HG03354 (cell line): ENCODE data around the gene LRPPRC.

Experiments
- ATAC-seq: cut with Tn5 transposase; IDR thresholded peaks from one replicate; pipeline ENCODE4 v1.9.1; 2021; ENCODE audit warnings: mild to moderate bottlenecking; ENCODE audit not compliant: unreplicated experiment, poor library complexity, severe bottlenecking

LRPPRC gene

GRCh38 chr2:43985359-43985758 lies 10.4 kb downstream of the LRPPRC start:
- no peak for ATAC-seq

- no peak for ATAC-seq
These were observed 11.3 kb downstream of the LRPPRC start for GRCh38 chr2:43984533-43984932.

GRCh38 chr2:43980902-43981301 lies 14.9 kb downstream of the LRPPRC start:
- ATAC-seq: no peak

- no peak for ATAC-seq
These were observed 18.0 kb downstream of the LRPPRC start for GRCh38 chr2:43977677-43978375.

- no peak for ATAC-seq
These were observed 34.9 kb downstream of the LRPPRC start for GRCh38 chr2:43960921-43961320.

GRCh38 chr2:43958397-43959275 lies 37.2 kb downstream of the LRPPRC start:
- ATAC-seq: no peak

- no peak for ATAC-seq
These were observed 45.3 kb downstream of the LRPPRC start for GRCh38 chr2:43950383-43951008.

- no peak for ATAC-seq
These were observed 47.4 kb downstream of the LRPPRC start for GRCh38 chr2:43948370-43948769.

GRCh38 chr2:43946685-43947084 lies 49.1 kb downstream of the LRPPRC start:
- ATAC-seq: no peak

- no peak for ATAC-seq
These were observed 50.4 kb downstream of the LRPPRC start for GRCh38 chr2:43945439-43945838.

- no peak for ATAC-seq
These were observed 50.9 kb downstream of the LRPPRC start for GRCh38 chr2:43944915-43945314.

GRCh38 chr2:43943809-43944452 lies 51.9 kb downstream of the LRPPRC start:
- no peak for ATAC-seq

GRCh38 chr2:43943323-43943722 lies 52.5 kb downstream of the LRPPRC start:
- ATAC-seq: no peak

- no peak for ATAC-seq
These were observed 52.9 kb downstream of the LRPPRC start for GRCh38 chr2:43942881-43943280.

- ATAC-seq: no peak
These were observed 53.8 kb downstream of the LRPPRC start for GRCh38 chr2:43941966-43942365.

- no peak for ATAC-seq
These were observed 54.4 kb downstream of the LRPPRC start for GRCh38 chr2:43941359-43941758.

- ATAC-seq: no peak
These were observed 56.0 kb downstream of the LRPPRC start for GRCh38 chr2:43939695-43940256.

- ATAC-seq: no peak
These were observed 58.4 kb downstream of the LRPPRC start for GRCh38 chr2:43937269-43937820.

GRCh38 chr2:43934567-43934966 lies 61.2 kb downstream of the LRPPRC start:
- no peak for ATAC-seq

GRCh38 chr2:43931293-43931692 lies 64.5 kb downstream of the LRPPRC start:
- no peak for ATAC-seq
